Kasumi-1 (cell line): ENCODE measurements around the gene CREG1.
"Not testable (repeated sequence)": the region's sequence is repeated elsewhere in the genome, so short reads cannot be mapped to it uniquely, and the experiment has no call there.

Source experiments
- DNase-seq, 2 experiments: peaks; one replicate each; lab custom pipeline; 2025; lab: John Stamatoyannopoulos, UW

Gene CREG1

GRCh38 chr1:167553136-167554027, at the start of gene CREG1:
TSS of gene CREG1 (minus strand) at chr1:167553762.
- peak; percentile 94 to 95 for DNase-seq

- DNase-seq = no peak
These were observed 49.3 kb upstream of the CREG1 start for GRCh38 chr1:167602840-167603239.

- DNase-seq = peak; percentile 95
These were observed 48.2 kb upstream of the CREG1 start for GRCh38 chr1:167601442-167602383.

- DNase-seq = peak; percentile 72 to 81
These were observed 46.5 kb upstream of the CREG1 start for GRCh38 chr1:167599957-167600581.

GRCh38 chr1:167594822-167595221, 41.3 kb upstream of the CREG1 start:
- no peak for DNase-seq

- no peak for DNase-seq
These were observed 40.3 kb upstream of the CREG1 start for GRCh38 chr1:167593860-167594259.

GRCh38 chr1:167592475-167592874, 38.9 kb upstream of the CREG1 start:
- no peak for DNase-seq

GRCh38 chr1:167588361-167588760, 34.8 kb upstream of the CREG1 start:
- no peak for DNase-seq

GRCh38 chr1:167587872-167588271, 34.3 kb upstream of the CREG1 start:
- DNase-seq = no peak

- DNase-seq = no peak
These were observed 33.8 kb upstream of the CREG1 start for GRCh38 chr1:167587342-167587741.

- no peak for DNase-seq
These were observed 31.0 kb upstream of the CREG1 start for GRCh38 chr1:167584581-167584980.

- no peak for DNase-seq
These were observed 29.2 kb upstream of the CREG1 start for GRCh38 chr1:167582722-167583121.

GRCh38 chr1:167582064-167582463, 28.5 kb upstream of the CREG1 start:
- DNase-seq = no peak

GRCh38 chr1:167579986-167580385, 26.4 kb upstream of the CREG1 start:
- no peak for DNase-seq

GRCh38 chr1:167578939-167579521, 25.5 kb upstream of the CREG1 start:
- DNase-seq = no peak

GRCh38 chr1:167575649-167576048, 22.1 kb upstream of the CREG1 start:
- no peak for DNase-seq

GRCh38 chr1:167573035-167573434, 19.5 kb upstream of the CREG1 start:
- no peak for DNase-seq

GRCh38 chr1:167570712-167571111, 17.1 kb upstream of the CREG1 start:
- not testable (repeated sequence) for DNase-seq

GRCh38 chr1:167567663-167568062, 14.1 kb upstream of the CREG1 start:
- no peak for DNase-seq

GRCh38 chr1:167566766-167567165, 13.2 kb upstream of the CREG1 start:
- DNase-seq = no peak

GRCh38 chr1:167565922-167566321, 12.4 kb upstream of the CREG1 start:
- DNase-seq = no peak
